GM12878 (cell line): ENCODE data around the gene VSX1. TPM values are rescaled to one million over a fixed set of nuclear protein-coding genes. Genes with fewer than 3 reads are reported as not detected.

Experiments
- ATAC-seq: fragments of 200-7000 bp; cut with Tn5 transposase; 3 replicates; pipeline ENCODE4 v1.9.1; 2020; ENCODE audit warnings: mild to moderate bottlenecking, moderate library complexity
- BruUV-seq: library from RNA; stranded (reverse); fragments of 400-500 nt; replicated peaks from 2 replicates; lab custom pipeline; 2021; lab: Mats Ljungman, UMichigan
- CTCF ChIA-PET: fragments of 300-600 bp; sonication (Branson Sonifier 250); formaldehyde crosslinking; extraction: SDS; loops from one replicate; lab custom pipeline; 2021; ENCODE audit warnings: inconsistent platforms; lab: Yijun Ruan, JAX
- POLR2A ChIA-PET: fragments of 350-600 bp; formaldehyde crosslinking; extraction: SDS; loops from one replicate; lab custom pipeline; 2021; ENCODE audit warnings: inconsistent platforms; lab: Charles Lee
- RAD21 ChIA-PET: fragments of 300-600 bp; sonication (Branson Sonifier 250); formaldehyde crosslinking; loops from one replicate; lab custom pipeline; 2023; ENCODE audit warnings: antibody characterized with exemption; ENCODE audit not compliant: unreplicated experiment; lab: Charles Lee
- SMC1A ChIA-PET: fragments of 300-600 bp; sonication (Branson Sonifier 250); formaldehyde crosslinking; loops from one replicate; lab custom pipeline; 2023; ENCODE audit not compliant: unreplicated experiment, uncharacterized antibody; lab: Charles Lee
- DNase-seq: peaks from one replicate; pipeline ENCODE4 v3.0.0-alpha.2; 2011; ENCODE audit warnings: low read depth, low spot score
- FAIRE-seq: peaks from 3 replicates; lab custom pipeline; 2011; peaks lifted over from hg19 to GRCh38; lab: Jason Lieb, UNC
- H2AFZ ChIP-seq: 2 replicates; pipeline ENCODE4 v1.6.0; 2011; ENCODE audit warnings: low read depth, low read length, control low read depth; ENCODE audit not compliant: control insufficient read depth
- H3K27ac ChIP-seq: 2 replicates; pipeline ENCODE4 v1.5.1; 2011; ENCODE audit warnings: control low read depth; ENCODE audit not compliant: control insufficient read depth, insufficient read depth
- H3K27me3 ChIP-seq, 2 experiments: replicated peaks in 1 of 2; 2 replicates each; pipeline versions ENCODE4 v1.6.0 to v1.6.1; 2011; ENCODE audit warnings: low read length in 1 of 2; ENCODE audit not compliant: control insufficient read depth in 2 of 2, insufficient read depth in 2 of 2
- H3K36me3 ChIP-seq, 2 experiments: 2 replicates each; pipeline ENCODE4 v1.5.1; 2011; ENCODE audit warnings: low read length in 1 of 2; ENCODE audit not compliant: control insufficient read depth in 2 of 2, insufficient read depth in 2 of 2
- H3K4me1 ChIP-seq: 2 replicates; pipeline ENCODE4 v1.6.1; 2011; ENCODE audit warnings: mild to moderate bottlenecking, low read length, moderate library complexity, mixed read lengths; ENCODE audit not compliant: control insufficient read depth, insufficient read depth
- H3K4me2 ChIP-seq: 2 replicates; pipeline ENCODE4 v1.6.0; 2011; ENCODE audit warnings: control low read depth; ENCODE audit not compliant: control insufficient read depth, insufficient read depth
- H3K4me3 ChIP-seq: fragments of 200-600 bp; sonication (generic); 2 replicates; pipeline ENCODE4 v1.5.1; 2016
- H3K79me2 ChIP-seq: 2 replicates; pipeline ENCODE4 v1.6.0; 2011; ENCODE audit warnings: low read length; ENCODE audit not compliant: control insufficient read depth, insufficient read depth
- H3K9ac ChIP-seq: 2 replicates; pipeline ENCODE4 v1.8.0; 2011; ENCODE audit warnings: low read length, control low read depth, mixed read lengths; ENCODE audit not compliant: control insufficient read depth, insufficient read depth
- H3K9me3 ChIP-seq: replicated peaks from 3 replicates; pipeline ENCODE4 v1.5.1; 2011; ENCODE audit warnings: mild to moderate bottlenecking, low read length; ENCODE audit not compliant: control insufficient read depth, insufficient read depth
- H4K20me1 ChIP-seq: 2 replicates; pipeline ENCODE4 v1.6.0; 2011; ENCODE audit not compliant: control insufficient read depth, insufficient read depth
- IKZF1 ChIP-seq: fragments of 450-650 bp; conservative IDR thresholded peaks from 2 replicates; pipeline ENCODE4 v1.6.1; 2017; ENCODE audit warnings: antibody characterized with exemption, mild to moderate bottlenecking
- IKZF2 ChIP-seq, 2 experiments: fragments of 450-650 bp; IDR thresholded peaks; 2 replicates each; pipeline ENCODE4 v1.6.1; 2017; ENCODE audit warnings: mild to moderate bottlenecking in 2 of 2, moderate library complexity in 2 of 2
- WGBS: methylation state at CpG from one replicate; pipeline ENCODE4 v1.1.6; 2016; ENCODE audit warnings: low lambda C conversion rate; ENCODE audit not compliant: insufficient replicate concordance, insufficient coverage; ENCODE audit errors: missing lambda C conversion rate; 5-methylcytosine and 5-hydroxymethylcytosine counted together
- in situ Hi-C: fragments of 300-500 bp; cut with MboI; formaldehyde crosslinking; loops from 9 replicates; pipeline ENCODE4 v1.14.3; 2018; ENCODE audit warnings: mixed read lengths
- intact Hi-C: fragments of 100-400 bp; cut with micrococcal nuclease; formaldehyde crosslinking; loops from one replicate; pipeline ENCODE4 v1.14.2; 2022; ENCODE audit not compliant: unreplicated experiment
- polyA plus RNA-seq, 11 experiments: library from polyadenylated mRNA; depleted of rRNA in 4 of 11; unstranded in 6 of 11; stranded (reverse) in 5 of 11; fragments of >200 nt; fragmentation: Nextera tagmentation in 4 of 11; fragmentation: Illumina TruSeq in 1 of 11; extraction: Ambion mirVana in 4 of 11; extraction: Trizol in 1 of 11; gene quantifications; 1 replicate in 1 of 11; 2 replicates in 10 of 11; pipeline versions ENCODE4 v1.2.1 to v1.2.3, GENCODE V29; 2011 to 2016; ENCODE audit warnings: inconsistent platforms in 2 of 11, missing spikeins in 2 of 11, low read depth in 1 of 11
- total RNA-seq, 4 experiments: library from RNA; depleted of rRNA in 3 of 4; stranded (reverse); fragments of >200 nt in 3 of 4; fragmentation: Illumina TruSeq in 1 of 4; extraction: Trizol in 1 of 4; gene quantifications; 2 replicates each; pipeline versions ENCODE4 v1.2.1 to v1.2.3, GENCODE V29; 2013 to 2021
- TF ChIP-seq, protein P1 (sequence below): fragments of 450-650 bp; formaldehyde crosslinking; IDR thresholded peaks from 2 replicates; pipeline ENCODE4 v1.4.0; 2022; ENCODE audit warnings: mild to moderate bottlenecking, moderate library complexity
- TF ChIP-seq, protein P2 (sequence below): IDR thresholded peaks from 2 replicates; pipeline ENCODE4 v1.6.1; 2012; ENCODE audit warnings: mild to moderate bottlenecking, low read depth, low read length

VSX1 gene
- total and polyA plus RNA-seq, 10 of the 15 experiments (the other 5 are each of a cell fraction or from before 2014, with no cell fraction given) = 0.05 TPM; not detected in 9

DNA sequence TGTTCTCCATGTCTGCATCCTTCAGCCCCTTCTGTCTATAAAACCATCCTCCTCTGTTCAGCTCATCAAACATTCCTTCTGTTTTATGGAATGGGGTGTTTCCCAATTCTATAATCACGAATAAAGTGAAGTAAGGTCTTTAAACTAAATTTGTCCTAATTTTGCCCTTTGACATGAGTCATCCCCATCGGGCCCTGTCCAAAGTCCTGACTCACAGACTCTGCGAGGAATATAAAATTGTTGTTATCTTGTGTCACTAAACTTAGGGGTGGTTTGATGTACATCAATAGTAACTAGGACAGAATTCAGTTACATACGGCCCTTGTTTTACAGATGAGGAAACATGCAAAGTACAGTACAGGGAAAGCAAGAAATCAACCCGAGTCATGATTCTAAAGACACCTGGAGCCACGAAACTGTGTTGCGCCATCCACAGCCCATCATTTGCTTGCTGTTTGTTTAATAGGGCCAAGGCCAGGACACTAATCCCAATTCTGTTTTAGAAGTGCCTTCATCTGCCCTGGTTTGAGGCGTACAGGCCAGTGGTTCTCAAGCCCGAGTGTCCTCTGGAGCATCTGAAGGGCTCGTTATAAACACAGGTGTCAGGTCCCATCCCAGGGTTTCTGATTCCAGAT lies 26.8 kb downstream of the VSX1 start:
- DNase-seq = no peak
- BruUV-seq = no TSS peak
- 0 out of 2 replicates have a peak overlapping the region, but pooled peaks have one; percentile 17 for H3K4me2 ChIP-seq

More for the DNA sequence above, 26.8 kb downstream of the VSX1 start:
- no peak overlapping the region for H3K9ac ChIP-seq
- TF ChIP-seq, protein P1, sequence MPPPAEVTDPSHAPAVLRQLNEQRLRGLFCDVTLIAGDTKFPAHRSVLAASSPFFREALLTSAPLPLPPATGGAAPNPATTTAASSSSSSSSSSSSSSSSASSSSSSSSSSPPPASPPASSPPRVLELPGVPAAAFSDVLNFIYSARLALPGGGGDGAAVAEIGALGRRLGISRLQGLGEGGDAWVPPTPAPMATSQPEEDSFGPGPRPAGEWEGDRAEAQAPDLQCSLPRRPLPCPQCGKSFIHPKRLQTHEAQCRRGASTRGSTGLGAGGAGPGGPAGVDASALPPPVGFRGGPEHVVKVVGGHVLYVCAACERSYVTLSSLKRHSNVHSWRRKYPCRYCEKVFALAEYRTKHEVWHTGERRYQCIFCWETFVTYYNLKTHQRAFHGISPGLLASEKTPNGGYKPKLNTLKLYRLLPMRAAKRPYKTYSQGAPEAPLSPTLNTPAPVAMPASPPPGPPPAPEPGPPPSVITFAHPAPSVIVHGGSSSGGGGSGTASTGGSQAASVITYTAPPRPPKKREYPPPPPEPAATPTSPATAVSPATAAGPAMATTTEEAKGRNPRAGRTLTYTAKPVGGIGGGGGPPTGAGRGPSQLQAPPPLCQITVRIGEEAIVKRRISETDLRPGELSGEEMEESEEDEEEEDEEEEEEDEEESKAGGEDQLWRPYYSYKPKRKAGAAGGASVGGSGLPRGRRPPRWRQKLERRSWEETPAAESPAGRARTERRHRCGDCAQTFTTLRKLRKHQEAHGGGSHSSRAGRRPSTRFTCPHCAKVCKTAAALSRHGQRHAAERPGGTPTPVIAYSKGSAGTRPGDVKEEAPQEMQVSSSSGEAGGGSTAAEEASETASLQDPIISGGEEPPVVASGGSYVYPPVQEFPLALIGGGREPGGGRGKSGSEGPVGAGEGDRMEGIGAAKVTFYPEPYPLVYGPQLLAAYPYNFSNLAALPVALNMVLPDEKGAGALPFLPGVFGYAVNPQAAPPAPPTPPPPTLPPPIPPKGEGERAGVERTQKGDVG (CRISPR knock-in tag) = no peak
- TF ChIP-seq, protein P2, sequence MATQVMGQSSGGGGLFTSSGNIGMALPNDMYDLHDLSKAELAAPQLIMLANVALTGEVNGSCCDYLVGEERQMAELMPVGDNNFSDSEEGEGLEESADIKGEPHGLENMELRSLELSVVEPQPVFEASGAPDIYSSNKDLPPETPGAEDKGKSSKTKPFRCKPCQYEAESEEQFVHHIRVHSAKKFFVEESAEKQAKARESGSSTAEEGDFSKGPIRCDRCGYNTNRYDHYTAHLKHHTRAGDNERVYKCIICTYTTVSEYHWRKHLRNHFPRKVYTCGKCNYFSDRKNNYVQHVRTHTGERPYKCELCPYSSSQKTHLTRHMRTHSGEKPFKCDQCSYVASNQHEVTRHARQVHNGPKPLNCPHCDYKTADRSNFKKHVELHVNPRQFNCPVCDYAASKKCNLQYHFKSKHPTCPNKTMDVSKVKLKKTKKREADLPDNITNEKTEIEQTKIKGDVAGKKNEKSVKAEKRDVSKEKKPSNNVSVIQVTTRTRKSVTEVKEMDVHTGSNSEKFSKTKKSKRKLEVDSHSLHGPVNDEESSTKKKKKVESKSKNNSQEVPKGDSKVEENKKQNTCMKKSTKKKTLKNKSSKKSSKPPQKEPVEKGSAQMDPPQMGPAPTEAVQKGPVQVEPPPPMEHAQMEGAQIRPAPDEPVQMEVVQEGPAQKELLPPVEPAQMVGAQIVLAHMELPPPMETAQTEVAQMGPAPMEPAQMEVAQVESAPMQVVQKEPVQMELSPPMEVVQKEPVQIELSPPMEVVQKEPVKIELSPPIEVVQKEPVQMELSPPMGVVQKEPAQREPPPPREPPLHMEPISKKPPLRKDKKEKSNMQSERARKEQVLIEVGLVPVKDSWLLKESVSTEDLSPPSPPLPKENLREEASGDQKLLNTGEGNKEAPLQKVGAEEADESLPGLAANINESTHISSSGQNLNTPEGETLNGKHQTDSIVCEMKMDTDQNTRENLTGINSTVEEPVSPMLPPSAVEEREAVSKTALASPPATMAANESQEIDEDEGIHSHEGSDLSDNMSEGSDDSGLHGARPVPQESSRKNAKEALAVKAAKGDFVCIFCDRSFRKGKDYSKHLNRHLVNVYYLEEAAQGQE = peak; percentile 78
- no peak for TF ChIP-seq IKZF1
- no peak for TF ChIP-seq IKZF2 (IDR thresholded peaks at IDR 0.05)
- TF ChIP-seq, all 136 proteins: peak for 1
- Histone ChIP-seq H4K20me1 (peaks cover 5% of the 10 kb centered on the region; the same call in 1 of the 2 replicates), H3K4me1 (peaks cover 55% of the 10 kb centered on the region), H3K27me3 (no peaks in the 10 kb centered on the region), H3K9me3 (no peaks in the 10 kb centered on the region), H3K79me2 (peaks cover 27% of the 10 kb centered on the region), H2AFZ (no peak overlapping the region), H3K27ac (no peak overlapping the region), H3K36me3 (no peaks in the 10 kb centered on the region), H3K4me3 (no peak overlapping the region)
- SMC1A ChIA-PET = interaction anchor here (0.7 to 2.6 kb wide), 6 partner anchors 8 to 192 kb away, joined by 3 to 13 read pairs (median 3); partner anchors contain the start of gene PYGB
- CTCF ChIA-PET = interaction anchor here (1.0 to 12.6 kb wide), 4 partner anchors 10 to 61 kb away, joined by 4 to 244 read pairs (median 6); partner anchors contain the start of gene APMAP
- in situ Hi-C loops (loop anchor here (10.0 to 25.0 kb wide), 2 partner anchors 350 to 1693 kb away; partner anchors contain the start of genes GINS1, GZF1 and NXT1), intact Hi-C loops (no loop called here)
- FAIRE-seq (peak; percentile 7), ATAC-seq (no peak)
- POLR2A ChIA-PET = interaction anchor here (0.6 to 1.0 kb wide), 4 partner anchors 9 to 1637 kb away, joined by 3 read pairs; no protein-coding TSS in a partner anchor
- RAD21 ChIA-PET = interaction anchor here (1.0 to 1.9 kb wide), 4 partner anchors 9 to 63 kb away, joined by 3 to 6 read pairs (median 5); no protein-coding TSS in a partner anchor
- 87% methylated on average over 10 of the region's 10 CpGs for WGBS
